ENCODE measurements around the gene IL19. TPM values are rescaled to one million over a fixed set of nuclear protein-coding genes. Genes with fewer than 3 reads are reported as not detected.

Gene IL19
- total RNA-seq, 1 experiment from 2014 or later, result not detected

- no peaks in the 10 kb centered on the region for H3K9me3 Mint-ChIP-seq (ENCODE audit: unreplicated experiment)
- H3K4me1 Mint-ChIP-seq (ENCODE audit: insufficient read depth, unreplicated experiment), result peaks cover 37% of the 10 kb centered on the region
- peaks cover 39% of the 10 kb centered on the region for H3K36me3 Mint-ChIP-seq (ENCODE audit: insufficient read depth, unreplicated experiment)
- TF ChIP-seq, protein P1, sequence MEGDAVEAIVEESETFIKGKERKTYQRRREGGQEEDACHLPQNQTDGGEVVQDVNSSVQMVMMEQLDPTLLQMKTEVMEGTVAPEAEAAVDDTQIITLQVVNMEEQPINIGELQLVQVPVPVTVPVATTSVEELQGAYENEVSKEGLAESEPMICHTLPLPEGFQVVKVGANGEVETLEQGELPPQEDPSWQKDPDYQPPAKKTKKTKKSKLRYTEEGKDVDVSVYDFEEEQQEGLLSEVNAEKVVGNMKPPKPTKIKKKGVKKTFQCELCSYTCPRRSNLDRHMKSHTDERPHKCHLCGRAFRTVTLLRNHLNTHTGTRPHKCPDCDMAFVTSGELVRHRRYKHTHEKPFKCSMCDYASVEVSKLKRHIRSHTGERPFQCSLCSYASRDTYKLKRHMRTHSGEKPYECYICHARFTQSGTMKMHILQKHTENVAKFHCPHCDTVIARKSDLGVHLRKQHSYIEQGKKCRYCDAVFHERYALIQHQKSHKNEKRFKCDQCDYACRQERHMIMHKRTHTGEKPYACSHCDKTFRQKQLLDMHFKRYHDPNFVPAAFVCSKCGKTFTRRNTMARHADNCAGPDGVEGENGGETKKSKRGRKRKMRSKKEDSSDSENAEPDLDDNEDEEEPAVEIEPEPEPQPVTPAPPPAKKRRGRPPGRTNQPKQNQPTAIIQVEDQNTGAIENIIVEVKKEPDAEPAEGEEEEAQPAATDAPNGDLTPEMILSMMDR (IDR thresholded peaks at IDR 0.05; ENCODE audit: unreplicated experiment), result no peak
- DNase-seq (ENCODE audit: unreplicated experiment), result no peak
- no peak overlapping the region for H3K4me3 Mint-ChIP-seq (ENCODE audit: unreplicated experiment)
- ChIA-PET POLR2A (interaction anchor here (0.6 to 1.3 kb wide), 2 partner anchors 18 to 92 kb away, joined by 3 read pairs; no protein-coding TSS in a partner anchor), CTCF (interaction anchor here (0.6 to 7.0 kb wide), 16 partner anchors 7 to 253 kb away, joined by 3 to 158 read pairs (median 25); partner anchors contain the start of gene DYRK3)
- BruUV-seq (replicated peaks), result no TSS peak
- no peaks in the 10 kb centered on the region for H3K27me3 Mint-ChIP-seq (ENCODE audit: insufficient read depth, unreplicated experiment)
- peak overlapping the region; percentile 24 for H3K27ac Mint-ChIP-seq (ENCODE audit: low read depth, unreplicated experiment)
- intact Hi-C loops (cut with micrococcal nuclease), result loop anchor here (2.0 kb wide), 1 partner anchor 41 kb away; no protein-coding TSS in a partner anchor
These were observed 42.4 kb upstream of the IL19 start for GRCh38 chr1:206727981-206728696.

DNA sequence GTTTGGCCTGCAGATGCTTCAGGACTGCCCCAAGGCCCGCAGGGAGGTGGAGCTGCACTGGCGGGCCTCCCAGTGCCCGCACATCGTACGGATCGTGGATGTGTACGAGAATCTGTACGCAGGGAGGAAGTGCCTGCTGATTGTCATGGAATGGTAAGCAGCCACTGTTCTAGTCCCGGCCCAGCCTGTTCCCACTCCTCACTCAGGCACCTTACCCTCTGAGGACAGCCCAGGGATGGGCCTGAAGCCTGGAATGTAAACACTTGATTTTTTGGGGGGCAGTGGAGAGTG, 41.9 kb upstream of the IL19 start:
- ChIA-PET CTCF (interaction anchor here (0.6 to 7.0 kb wide), 8 partner anchors 15 to 251 kb away, joined by 3 to 158 read pairs (median 9); partner anchors contain the start of gene DYRK3), POLR2A (interaction anchor here (0.8 to 1.3 kb wide), 2 partner anchors 19 to 98 kb away, joined by 3 read pairs; no protein-coding TSS in a partner anchor)
- Mint-ChIP-seq H3K9me3 (ENCODE audit: unreplicated experiment) (no peaks in the 10 kb centered on the region), H3K27ac (ENCODE audit: low read depth, unreplicated experiment) (peak overlapping the region; percentile 24), H3K4me3 (ENCODE audit: unreplicated experiment) (no peak overlapping the region), H3K4me1 (ENCODE audit: insufficient read depth, unreplicated experiment) (peaks cover 32% of the 10 kb centered on the region), H3K36me3 (ENCODE audit: insufficient read depth, unreplicated experiment) (peaks cover 44% of the 10 kb centered on the region), H3K27me3 (ENCODE audit: insufficient read depth, unreplicated experiment) (no peaks in the 10 kb centered on the region)
- BruUV-seq (replicated peaks), result no TSS peak
- DNase-seq (ENCODE audit: unreplicated experiment), result no peak
- TF ChIP-seq, protein P1 (IDR thresholded peaks at IDR 0.05; ENCODE audit: unreplicated experiment), result no peak
- intact Hi-C loops (cut with micrococcal nuclease), result no loop called here

DNA sequence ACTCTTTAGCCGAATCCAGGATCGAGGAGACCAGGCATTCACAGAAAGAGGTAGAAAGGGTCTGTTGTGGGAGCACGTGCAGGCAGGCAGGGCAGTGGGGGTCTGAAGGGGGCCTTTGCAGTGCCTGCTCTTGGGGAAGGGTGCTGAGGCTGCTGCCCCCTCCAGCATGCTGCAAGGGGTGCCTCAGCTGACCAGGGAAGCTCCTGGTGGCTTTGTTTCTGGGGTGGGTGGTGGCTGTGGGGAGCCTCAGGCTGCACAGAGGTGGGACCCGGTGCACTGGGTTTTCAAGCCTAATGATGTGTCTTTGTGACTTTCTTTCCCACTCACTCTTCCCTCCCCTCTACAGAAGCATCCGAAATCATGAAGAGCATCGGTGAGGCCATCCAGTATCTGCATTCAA, 41.5 kb upstream of the IL19 start:
- Mint-ChIP-seq H3K4me1 (ENCODE audit: insufficient read depth, unreplicated experiment) (peaks cover 28% of the 10 kb centered on the region), H3K27me3 (ENCODE audit: insufficient read depth, unreplicated experiment) (no peaks in the 10 kb centered on the region), H3K4me3 (ENCODE audit: unreplicated experiment) (no peak overlapping the region), H3K9me3 (ENCODE audit: unreplicated experiment) (no peaks in the 10 kb centered on the region), H3K36me3 (ENCODE audit: insufficient read depth, unreplicated experiment) (peaks cover 48% of the 10 kb centered on the region), H3K27ac (ENCODE audit: low read depth, unreplicated experiment) (no peak overlapping the region)
- intact Hi-C loops (cut with micrococcal nuclease), result no loop called here
- DNase-seq (ENCODE audit: unreplicated experiment), result no peak
- TF ChIP-seq, protein P1 (IDR thresholded peaks at IDR 0.05; ENCODE audit: unreplicated experiment), result no peak
- ChIA-PET POLR2A (interaction anchor here (0.8 kb wide), 1 partner anchor 98 kb away, joined by 3 read pairs; no protein-coding TSS in a partner anchor), CTCF (interaction anchor here (0.6 to 7.0 kb wide), 10 partner anchors 13 to 251 kb away, joined by 3 to 158 read pairs (median 6); partner anchors contain the start of gene DYRK3)
- BruUV-seq (replicated peaks), result no TSS peak

DNA sequence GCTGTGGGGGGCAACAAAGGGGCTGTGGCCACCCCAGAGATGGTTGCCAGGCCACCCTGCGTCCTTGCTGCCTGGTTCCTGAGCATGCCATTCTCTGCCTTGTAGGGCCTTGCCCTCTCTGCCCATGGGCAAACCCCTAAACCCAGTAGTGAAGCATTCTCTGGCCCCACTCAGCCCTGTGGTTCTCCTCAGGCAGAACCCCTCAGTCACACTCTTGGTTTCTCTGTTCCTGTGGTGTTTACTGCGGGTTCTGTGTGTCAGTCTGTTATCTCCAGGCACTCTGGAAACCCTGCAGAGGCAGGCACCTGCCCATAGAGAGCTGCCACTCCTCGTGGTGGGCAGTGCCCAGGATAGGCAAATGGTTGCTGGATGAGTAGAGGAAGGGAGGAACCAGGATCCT, 41.1 kb upstream of the IL19 start:
- H3K27ac Mint-ChIP-seq (ENCODE audit: low read depth, unreplicated experiment), result no peak overlapping the region
- peaks cover 23% of the 10 kb centered on the region for H3K4me1 Mint-ChIP-seq (ENCODE audit: insufficient read depth, unreplicated experiment)
- H3K4me3 Mint-ChIP-seq (ENCODE audit: unreplicated experiment), result no peak overlapping the region
- no peak for DNase-seq (ENCODE audit: unreplicated experiment)
- TF ChIP-seq, protein P1 (IDR thresholded peaks at IDR 0.05; ENCODE audit: unreplicated experiment), result no peak
- CTCF ChIA-PET, result interaction anchor here (0.7 to 9.2 kb wide), 10 partner anchors 13 to 282 kb away, joined by 3 to 297 read pairs (median 4); partner anchors contain the start of gene DYRK3
- POLR2A ChIA-PET, result interaction anchor here (0.8 kb wide), 1 partner anchor 97 kb away, joined by 3 read pairs; no protein-coding TSS in a partner anchor
- intact Hi-C loops (cut with micrococcal nuclease), result no loop called here
- no peaks in the 10 kb centered on the region for H3K27me3 Mint-ChIP-seq (ENCODE audit: insufficient read depth, unreplicated experiment)
- peaks cover 53% of the 10 kb centered on the region for H3K36me3 Mint-ChIP-seq (ENCODE audit: insufficient read depth, unreplicated experiment)
- BruUV-seq (replicated peaks), result no TSS peak
- no peaks in the 10 kb centered on the region for H3K9me3 Mint-ChIP-seq (ENCODE audit: unreplicated experiment)
